Measurements from ENCODE around the gene CERCAM. TPM values are rescaled to one million over a fixed set of nuclear protein-coding genes. Genes with fewer than 3 reads are reported as not detected.
"Not testable (repeated sequence)": the region's sequence is repeated elsewhere in the genome, so short reads cannot be mapped to it uniquely, and the experiment has no call there.

CERCAM gene
- total RNA-seq, 1 experiment from 2014 or later = 24.1 TPM

DNA sequence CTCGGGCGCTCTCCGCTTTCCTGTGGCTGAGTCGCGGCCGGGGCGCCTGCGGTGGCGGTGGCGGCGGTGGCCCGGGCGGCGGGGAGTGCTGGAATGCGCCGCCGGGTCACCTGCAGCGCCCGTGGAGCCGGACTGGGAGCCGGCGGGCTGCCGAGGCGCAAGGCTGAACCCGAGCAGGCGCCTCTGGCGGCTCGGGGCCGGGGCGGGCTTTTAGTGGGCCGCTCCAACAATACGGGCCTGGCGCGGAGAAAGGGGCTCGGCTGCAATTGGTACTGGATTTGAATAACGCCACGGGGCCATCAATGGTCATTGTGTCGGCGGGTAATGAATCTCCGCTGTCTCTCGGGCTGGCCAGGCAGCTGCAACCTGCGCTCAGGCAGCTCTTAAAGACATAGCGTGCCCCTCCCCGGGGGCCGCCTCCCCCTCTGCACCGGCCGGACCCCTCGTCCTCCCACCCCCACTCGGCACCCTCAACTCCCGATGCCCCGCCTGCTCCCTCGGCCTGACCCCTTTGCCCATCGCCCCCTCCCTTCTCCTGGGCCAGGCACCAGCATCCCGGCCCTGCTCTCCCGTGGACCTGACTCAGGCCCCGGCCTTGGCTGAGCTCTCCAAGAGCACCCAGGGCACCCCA, 27.4 kb upstream of the CERCAM start:
- DNase-seq (ENCODE audit: low read depth) = no peak

DNA sequence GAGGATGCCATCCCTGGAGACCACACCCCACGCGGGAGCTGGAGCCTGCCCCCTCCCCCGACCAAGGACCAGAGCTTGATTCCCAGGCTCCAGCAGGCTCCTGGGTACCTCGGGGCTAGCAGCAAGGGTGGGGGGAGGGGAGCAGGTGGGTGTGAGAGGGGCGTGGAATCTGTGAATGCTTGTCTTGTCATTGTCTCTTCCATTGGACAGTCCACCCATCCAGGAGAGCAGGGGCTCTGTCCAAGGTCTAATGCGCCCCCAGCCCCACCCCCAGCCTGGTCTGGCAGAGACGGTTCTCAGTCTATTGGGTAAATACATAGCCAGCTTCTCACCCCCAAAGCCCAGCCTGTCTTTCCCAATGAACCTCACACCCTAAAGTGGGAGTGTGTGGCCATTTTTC, 26.7 kb upstream of the CERCAM start:
- no peak for DNase-seq (ENCODE audit: low read depth)

DNA sequence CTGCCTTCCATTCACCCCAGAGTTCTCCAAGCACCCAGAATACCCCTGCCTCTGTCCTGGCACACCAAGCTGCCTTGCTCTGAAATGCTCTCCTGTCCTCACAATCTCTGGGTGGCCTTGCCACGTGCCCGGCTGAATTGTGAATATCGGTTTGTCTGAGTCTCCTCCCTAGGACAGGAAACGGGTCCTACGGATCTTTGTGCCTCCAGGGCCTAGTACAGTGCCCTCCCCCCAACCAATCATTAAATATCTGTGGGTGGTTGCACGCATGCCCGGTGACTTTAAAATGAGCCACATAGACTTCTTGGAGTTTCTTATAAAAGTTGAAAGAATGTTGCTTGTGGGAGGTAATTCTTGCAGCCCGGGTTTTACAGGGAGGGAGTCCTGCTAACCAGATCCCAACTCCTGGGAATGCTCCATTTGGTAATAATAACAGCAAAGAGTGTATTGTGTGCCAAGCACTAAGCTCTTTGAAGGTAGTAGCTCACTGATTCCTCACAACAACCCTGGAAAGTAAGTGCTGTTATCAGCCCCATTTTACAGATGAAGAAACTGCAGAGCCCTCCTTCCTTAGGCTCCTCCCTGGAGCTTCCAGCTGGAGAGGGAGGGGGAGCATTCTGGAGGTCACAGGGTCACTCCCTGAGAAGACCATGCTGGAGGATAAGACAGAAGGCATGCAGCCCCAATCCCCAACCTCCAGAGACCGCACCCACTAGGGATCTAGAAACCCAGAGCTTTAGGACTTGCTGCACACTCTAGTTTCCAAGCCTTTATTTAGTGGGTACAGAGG, 26.1 kb upstream of the CERCAM start:
- no peak for DNase-seq (ENCODE audit: low read depth)

DNA sequence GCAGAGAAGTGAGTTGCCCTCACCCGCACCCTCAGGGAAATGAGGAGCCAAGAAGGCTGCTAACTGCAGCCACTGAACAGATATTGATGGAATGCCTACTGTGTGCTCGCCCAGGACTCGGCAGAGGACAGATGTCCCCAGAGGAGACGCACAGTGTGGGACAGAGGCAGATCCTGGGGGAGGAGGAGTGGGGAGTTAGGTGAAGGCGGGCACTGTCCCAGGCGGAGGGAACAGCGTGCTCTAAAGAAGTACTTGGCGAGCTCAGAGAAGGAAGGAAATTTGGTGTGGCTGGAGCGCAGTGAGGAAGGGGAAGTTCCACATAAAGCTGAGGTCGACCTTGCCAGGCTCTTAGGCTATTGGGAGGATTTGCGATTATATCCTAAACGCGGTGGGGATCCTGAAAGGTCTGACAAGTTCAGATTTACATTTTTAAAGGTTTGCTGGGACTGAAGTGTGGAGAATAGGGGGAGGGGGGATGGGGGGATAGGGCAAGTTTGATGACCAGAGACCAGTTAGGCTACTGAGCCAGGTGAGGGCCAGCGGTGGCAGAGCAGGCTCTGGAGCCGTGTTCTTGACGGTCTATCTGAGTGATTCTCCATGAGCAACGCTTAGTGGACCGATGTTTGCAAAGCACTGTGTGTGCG, 23.6 kb upstream of the CERCAM start:
- no peak for DNase-seq (ENCODE audit: low read depth)

DNA sequence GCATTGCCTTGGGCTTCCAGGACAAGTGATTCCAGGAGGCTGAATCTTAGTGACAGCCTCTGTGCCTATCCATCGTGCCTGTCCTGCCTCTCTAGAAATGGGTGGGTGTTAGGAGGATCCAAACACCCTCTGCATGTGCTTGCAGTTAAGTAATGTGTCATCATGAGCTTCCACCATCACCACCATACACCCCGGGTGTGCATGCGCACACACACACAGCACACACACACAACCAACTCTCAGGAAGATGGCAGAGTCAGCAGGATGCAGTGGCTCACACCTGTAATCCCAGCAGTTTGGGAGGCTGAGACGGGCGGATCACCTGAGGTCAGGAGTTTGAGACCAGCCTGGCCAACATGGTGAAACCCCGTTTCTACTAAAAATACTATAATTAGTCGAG, 22.8 kb upstream of the CERCAM start:
- no peak for DNase-seq (ENCODE audit: low read depth)

DNA sequence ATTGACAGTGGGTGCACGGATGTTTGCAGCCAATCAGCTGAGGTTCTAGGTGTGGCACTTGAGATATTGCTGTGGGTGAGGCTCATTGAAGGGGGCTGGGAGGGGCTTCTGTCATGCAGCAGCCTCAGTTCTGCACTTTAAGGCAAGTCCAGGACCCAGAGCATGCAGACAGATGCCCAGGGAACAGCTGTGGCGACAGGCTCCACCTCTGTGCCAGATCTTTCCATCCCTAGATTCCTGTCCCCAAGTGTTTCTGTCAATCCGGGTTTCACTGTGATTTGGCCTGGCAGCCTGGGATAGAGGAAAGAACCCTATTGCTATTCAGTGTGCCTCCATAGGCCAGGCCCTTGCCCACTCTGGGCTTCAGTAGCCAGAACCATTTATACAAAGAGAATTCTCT, 20.8 kb upstream of the CERCAM start:
- no peak for DNase-seq (ENCODE audit: low read depth)

DNA sequence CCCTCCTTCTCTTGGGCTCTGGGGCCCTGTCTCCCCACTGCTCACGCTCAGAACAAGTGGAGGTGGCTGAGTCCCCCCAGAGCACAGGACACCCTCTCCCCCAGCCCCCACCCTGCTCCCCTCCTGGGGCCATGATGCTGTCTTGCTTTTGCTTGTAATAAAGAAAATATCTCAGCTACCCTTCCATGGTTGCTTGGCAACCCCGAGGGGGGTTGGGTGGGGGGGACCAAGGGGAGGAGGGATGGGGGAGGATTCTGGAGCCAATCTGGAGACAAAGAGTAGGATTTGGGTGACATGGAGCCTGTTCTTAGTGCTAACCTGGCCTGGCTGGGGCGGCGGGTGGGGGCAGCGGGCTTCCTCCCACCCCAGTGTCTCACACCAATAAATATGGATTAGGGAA, 16.1 kb upstream of the CERCAM start:
- DNase-seq (ENCODE audit: low read depth) = no peak

DNA sequence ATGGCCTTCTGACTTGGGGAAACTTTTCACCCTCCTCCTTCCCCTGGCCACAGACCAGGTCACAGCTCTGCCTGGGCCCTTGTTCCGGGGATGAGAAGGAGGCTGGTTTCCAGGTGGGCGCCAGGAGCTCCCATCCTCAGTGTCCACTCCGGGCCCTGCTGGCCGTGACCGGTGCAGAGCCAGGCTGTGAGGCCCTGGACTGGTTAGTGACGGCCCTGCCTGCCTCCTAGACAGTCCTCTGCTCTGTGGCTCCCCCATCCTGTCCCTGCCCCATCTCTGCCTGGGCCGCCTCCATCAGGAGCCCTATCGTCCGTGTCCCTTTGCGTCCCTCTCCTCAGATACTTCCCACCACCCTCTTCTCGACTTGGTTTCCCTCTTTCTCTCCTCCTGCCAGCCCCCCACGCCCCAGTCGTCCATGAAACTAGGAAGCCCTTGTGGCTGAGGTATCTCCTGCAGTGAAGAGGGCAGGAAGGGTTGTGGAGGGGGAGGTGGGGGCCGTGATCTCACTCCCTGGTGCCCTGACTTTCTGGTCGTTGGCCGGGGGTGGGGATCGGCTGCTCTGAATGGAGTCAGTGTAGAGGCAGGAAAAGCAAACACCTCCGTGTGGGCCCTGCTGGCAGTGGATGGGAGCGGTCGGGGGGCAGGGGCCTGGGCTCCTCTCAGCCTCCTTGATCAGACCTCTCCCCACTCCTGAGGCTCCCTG, 15.4 kb upstream of the CERCAM start:
- DNase-seq (ENCODE audit: low read depth) = no peak

DNA sequence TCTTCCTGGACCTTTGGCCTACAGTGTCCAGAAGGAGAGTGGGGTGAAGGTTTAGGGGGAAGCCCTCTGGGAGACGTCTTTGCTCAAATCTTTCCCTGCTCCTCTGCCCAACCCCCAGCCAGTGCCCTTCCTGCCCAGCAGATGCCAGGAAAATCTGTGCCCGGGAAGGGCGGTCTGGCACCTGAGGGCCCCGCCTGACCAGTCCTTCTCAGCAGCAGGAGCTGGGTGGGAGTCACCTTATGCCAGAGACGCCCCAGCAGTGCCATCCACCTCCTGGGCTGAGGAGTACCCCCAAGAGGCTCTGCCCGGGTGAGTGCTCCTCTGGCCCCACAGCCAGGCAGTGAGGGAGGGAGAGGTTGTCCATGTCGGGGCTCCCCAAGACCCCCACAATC, 14.9 kb upstream of the CERCAM start:
- no peak for DNase-seq (ENCODE audit: low read depth)

DNA sequence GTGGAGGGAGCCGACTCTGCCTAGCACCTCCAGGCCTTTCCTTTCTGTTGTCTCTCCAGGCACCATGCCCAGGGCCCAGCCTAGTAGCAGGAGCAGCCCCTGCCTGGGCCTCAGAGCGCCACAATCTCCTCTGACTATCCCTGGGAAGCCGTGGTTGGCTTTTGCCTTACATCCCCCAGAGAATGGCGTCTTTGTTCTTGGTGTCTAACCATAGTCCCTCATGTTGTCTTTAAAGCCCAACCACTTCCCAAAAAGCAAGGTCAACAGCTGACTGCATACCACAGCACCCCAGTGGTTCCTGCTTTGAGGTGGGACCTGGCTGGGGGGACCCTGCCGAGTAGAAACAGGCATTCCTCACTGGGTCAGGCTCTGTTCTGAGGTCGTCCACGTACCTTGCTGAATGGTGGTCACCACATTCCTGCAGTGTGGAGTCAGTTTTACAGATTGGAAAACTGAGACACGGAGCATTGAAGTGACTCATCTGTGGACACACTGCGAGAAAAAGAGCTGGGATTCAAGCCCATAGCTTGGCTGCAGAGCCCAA, 13.7 kb upstream of the CERCAM start:
- DNase-seq (ENCODE audit: low read depth) = peak; percentile 42

DNA sequence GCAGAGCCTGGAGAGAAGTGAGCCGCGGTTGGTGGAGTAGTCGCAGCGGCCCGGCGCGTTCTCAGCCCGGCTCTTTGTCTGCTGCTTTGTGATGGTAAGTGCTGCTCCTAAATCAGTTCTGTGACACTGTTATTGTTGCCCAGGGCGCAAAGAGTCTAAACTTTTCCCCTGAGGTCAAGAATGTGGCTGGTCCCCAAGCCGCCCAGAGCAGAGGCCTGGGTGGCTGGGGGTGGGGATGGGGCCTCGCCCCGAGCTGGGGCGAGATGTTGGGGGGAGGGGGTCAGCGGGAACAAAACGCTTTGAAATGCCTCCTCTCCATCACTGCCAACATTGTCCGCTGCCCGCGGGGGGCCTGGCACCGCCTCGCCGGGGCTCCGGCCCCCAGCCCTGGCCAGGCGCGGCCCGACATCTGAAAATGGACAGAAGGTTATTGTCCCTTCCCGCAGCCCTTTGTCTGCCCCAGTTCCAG, 11.7 kb upstream of the CERCAM start:
- DNase-seq (ENCODE audit: low read depth) = no peak

DNA sequence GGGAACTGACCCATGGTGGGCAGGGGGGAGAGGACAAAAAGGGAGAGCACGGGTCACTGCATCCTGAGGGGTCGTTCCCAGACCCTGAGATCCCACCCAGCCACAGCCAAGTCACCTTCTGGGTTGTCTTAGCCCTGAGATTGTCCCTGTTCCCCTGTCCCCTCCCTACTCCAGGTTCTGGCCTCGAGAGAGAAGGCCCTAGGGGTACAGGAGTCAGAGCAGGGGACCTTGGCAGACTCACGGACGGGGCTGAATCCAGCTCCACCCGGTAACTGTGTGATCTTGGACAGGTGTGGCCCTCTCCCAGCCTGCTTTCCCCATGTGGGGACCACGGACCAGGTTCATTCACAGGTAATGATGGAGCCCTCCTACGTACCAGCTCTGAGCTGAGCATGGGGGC, 11.2 kb upstream of the CERCAM start:
- no peak for DNase-seq (ENCODE audit: low read depth)

DNA sequence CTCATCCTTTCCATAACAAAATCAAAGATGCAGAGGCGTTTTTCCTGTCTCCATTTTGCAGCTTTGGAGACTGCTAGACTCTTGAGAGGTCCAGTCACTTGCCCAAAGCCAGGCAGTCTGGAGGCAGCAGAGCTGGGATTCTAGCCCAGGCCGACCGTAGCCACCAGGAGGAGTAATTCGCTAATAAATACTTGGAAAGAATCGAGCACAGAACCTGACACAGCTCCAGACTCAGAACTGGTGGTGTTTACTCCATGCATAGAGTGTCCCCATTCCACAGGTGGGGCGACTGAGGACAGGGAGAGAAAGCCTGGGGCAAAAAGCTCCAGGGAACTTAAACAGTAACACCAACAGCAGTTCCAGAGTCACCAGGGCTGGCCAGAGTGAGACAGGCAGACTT, 10.7 kb upstream of the CERCAM start:
- peak; percentile 53 for DNase-seq (ENCODE audit: low read depth)

DNA sequence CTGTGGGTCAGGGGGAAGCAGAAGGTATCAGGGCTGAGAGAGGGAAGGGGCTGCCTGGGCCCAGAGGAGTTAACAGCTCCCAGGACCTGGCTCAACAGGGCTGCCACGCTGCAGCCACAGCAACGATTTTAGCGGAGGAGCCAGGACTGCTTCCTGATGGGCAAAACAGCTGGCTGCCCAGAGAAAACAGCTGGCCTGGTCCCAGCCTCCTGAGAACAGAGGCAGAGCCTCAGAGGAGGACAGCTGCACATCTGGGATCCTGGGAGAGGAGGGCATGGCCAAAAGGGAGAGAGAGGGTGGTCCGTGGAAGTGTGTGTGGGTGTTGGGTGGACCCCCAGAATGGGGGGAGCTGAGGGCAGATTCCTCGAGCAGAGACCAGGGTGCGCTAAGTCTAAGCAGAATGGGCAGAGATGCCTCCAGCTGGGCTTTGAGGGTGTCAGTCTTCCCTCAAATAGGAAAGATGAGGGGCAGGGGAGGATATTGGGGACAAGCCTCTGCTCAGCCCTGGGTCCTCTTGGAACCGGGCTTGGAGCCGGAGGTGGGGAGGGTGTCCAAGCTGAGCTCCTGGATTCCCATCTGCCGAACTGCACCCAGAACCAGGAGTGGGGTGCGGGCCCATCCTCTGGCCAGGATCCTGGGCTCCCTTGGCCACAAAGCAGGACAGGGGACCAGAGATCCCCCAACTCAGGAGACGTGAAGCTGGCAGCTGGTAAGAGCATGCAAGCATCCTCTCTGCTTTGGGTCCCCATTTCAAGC, 9.1 kb upstream of the CERCAM start:
- DNase-seq (ENCODE audit: low read depth) = no peak

DNA sequence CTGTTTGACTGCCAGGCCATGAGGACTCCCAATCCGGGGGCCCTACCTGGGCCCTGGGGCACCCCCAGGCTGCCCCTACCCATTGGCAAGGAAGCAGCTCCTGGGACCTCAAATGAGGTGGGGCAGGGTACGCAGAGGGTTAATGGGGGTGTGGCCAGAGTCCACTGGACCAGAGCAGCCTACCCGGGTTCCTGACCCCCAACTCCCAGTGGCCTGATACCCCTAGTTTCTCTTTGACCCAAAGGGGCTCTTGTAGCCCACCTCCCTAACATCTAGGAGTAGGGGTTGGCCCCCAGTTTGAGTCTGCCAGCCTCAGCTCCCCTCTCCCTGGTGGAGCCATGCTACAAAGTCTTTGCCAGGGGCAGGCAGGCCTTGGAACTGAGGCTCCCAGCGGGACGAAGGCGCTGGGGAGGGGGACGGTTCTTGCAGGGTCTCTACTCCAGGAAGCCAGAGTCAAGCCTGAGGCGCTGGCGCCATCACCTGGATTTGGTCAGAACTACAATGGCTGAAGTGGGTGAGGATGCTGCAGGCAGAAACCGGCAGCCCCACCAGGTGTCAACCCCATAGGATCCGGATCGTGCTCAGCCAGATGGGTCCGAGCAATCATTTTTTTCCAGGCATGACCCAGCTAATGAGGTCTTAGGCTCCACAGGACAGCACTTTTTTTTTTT, 8.4 kb upstream of the CERCAM start:
- DNase-seq (ENCODE audit: low read depth) = peak; percentile 49

DNA sequence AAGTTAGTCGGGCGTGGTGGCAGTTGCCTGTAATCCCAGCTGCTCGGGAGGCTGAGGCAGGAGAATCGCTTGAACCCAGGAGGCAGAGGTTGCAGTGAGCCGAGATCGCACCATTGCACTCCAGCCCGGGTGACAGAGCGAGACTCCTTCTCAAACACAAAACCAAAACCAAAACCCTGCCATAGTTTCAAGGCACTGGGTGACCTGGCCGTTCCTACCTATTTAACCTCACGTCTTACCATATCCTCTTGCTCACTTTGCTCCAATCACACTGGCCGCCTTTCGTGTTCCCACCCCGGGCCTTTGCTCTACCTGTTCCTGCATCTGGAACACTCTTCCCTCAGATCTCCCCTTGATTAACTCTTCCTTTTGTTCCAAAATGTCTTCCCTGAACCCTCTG, 6.9 kb upstream of the CERCAM start:
- DNase-seq (ENCODE audit: low read depth) = not testable (repeated sequence)

DNA sequence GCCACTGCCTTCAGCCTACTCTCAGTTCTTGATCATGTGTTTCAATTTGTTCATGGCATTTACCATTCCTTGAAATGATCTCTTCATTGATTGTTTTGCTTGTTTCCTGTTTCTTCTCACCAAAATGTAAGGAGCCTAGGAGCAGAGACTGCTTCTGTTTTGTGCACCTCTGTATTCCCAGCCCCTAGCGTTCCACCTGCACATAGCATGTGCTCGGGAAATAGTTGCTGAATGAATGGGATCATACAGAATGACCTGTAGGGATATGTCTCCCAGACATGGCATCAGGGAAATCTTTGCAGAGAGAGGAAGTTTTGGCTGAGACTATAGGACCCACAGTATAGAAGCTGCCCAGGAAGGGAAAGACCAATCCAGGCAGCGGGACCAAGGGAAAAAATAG, 6.2 kb upstream of the CERCAM start:
- DNase-seq (ENCODE audit: low read depth) = no peak

DNA sequence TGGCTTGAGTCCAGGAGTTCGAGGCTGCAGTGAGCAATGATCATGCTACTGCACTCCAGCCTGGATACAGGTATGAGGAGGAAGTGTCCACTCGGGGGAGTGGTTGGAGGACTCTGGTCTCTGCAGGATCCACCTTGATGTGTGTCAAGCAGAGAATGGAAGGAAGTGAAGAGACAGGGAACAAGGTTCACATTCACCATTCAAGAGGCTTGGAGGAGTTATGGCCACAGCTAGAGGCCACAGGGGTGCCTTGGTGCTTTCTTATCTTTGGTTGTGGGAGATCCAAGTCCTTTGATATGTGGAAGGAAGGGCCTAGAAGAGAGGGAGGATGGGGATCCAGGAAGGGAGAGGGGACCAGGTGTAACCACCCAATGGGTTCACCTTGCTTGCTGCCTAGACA, 5.4 kb upstream of the CERCAM start:
- DNase-seq (ENCODE audit: low read depth) = no peak

DNA sequence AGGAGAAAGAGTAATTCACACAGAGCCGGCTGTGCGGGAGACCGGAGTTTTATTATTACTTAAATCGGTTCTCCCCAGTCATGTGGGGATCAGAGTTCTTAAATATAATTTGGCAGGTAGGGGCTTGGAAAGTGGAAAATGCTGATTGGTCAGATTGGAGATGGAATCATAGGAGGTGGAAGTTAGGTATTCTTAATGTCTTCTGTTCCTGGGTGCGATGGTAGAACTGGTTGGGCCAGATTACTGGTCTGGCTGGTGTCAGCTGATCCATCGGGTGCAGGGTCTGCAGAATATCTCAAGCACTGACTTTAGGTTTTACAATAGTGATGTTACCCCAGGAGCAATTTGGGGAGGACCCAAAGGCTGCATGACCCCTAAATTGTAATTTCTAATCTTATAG, 4.6 kb upstream of the CERCAM start:
- no peak for DNase-seq (ENCODE audit: low read depth)

DNA sequence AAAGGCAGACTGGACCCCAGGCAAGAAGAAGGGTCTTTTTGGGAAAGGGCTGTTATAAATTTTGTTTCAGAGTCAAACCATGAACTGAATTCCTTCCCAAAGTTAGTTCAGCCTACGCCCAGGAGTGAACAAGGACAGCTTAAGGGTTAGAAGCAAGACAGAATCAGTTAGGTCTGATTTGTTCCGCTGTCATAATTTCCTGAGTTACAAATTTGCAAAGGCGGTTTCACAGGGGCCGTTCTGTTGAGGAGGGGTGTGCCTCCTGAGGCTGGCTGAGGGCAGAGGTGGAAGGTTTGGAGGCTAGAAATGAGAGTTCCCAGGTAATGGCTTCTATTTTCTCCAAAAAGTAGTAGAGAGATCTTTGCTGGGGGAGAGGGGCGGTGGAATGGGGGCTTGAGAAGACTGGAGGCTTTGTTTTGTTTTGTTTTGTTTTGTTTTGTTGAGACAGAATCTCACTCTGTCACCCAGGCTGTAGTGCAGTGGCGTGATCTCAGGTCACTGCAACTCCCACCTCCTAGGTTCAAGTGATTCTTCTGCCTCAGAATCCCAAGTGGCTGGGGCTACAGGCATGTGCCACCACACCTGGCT, 4.1 kb upstream of the CERCAM start:
- no peak for DNase-seq (ENCODE audit: low read depth)

All from M059J (cell line).